A549 (cell line): ENCODE data around the gene SGTA. TPM values are rescaled to one million over a fixed set of nuclear protein-coding genes. Genes with fewer than 3 reads are reported as not detected.
A peak's percentile ranks its signal among the peaks of the same experiment; 100 is the strongest.

Experiments used
- ATAC-seq, 2 experiments: fragments of 200-7000 bp in 1 of 2; fragments of >200 bp in 1 of 2; cut with Nextera tagmentation in 1 of 2; cut with Tn5 transposase in 1 of 2; 3 replicates each; pipeline versions ENCODE4 v1.8.0 to v1.9.1; 2018 to 2020; ENCODE audit warnings: mild to moderate bottlenecking in 1 of 2, moderate library complexity in 1 of 2
- CTCF ChIA-PET: fragments of 300-600 bp; sonication (Branson Sonifier 250); formaldehyde crosslinking; extraction: SDS; loops from one replicate; lab custom pipeline; 2021; ENCODE audit warnings: antibody characterized with exemption, inconsistent platforms; lab: Yijun Ruan, JAX
- POLR2A ChIA-PET: fragments of 350-600 bp; formaldehyde crosslinking; extraction: SDS; loops from one replicate; lab custom pipeline; 2021; ENCODE audit warnings: antibody characterized with exemption, inconsistent platforms; lab: Yijun Ruan, JAX
- DNase-seq, 2 experiments: peaks; one replicate each; pipeline versions ENCODE4 v3.0.0 to v3.0.0-alpha.2; 2011 to 2016; ENCODE audit warnings: low read depth in 1 of 2, low spot score in 1 of 2
- FAIRE-seq: peaks from 2 replicates; lab custom pipeline; 2011; peaks lifted over from hg19 to GRCh38; lab: Jason Lieb, UNC
- H3K27ac ChIP-seq, 2 experiments: fragments of >200 bp; sonication (Bioruptor Twin); formaldehyde crosslinking; 3 replicates each; pipeline ENCODE4 v1.5.1; 2016 to 2017
- H3K4me1 ChIP-seq: fragments of >200 bp; sonication (Bioruptor Twin); formaldehyde crosslinking; 3 replicates; pipeline ENCODE4 v1.6.1; 2016
- H3K4me2 ChIP-seq: fragments of >200 bp; sonication (Bioruptor Twin); formaldehyde crosslinking; 3 replicates; pipeline ENCODE4 v1.6.1; 2016
- H3K4me3 ChIP-seq: fragments of >200 bp; sonication (Bioruptor Twin); formaldehyde crosslinking; 3 replicates; pipeline ENCODE4 v1.5.1; 2016
- H3K9me3 ChIP-seq: fragments of >200 bp; sonication (Bioruptor Twin); formaldehyde crosslinking; 3 replicates; pipeline ENCODE4 v1.6.1; 2016
- CBX2 ChIP-seq: fragments of 200-600 bp; sonication (generic); IDR thresholded peaks from 2 replicates; pipeline ENCODE4 v1.6.1; 2016; ENCODE audit warnings: low read depth, mild to moderate bottlenecking, borderline replicate concordance
- CHD2 ChIP-seq: fragments of 150-350 bp; IDR thresholded peaks from 2 replicates; pipeline ENCODE4 v1.6.1; 2014; ENCODE audit warnings: low read length; ENCODE audit not compliant: partially characterized antibody
- EHF ChIP-seq: fragments of 250-450 bp; sonication (Bioruptor Pico); IDR thresholded peaks from 2 replicates; pipeline ENCODE4 v1.5.0; 2020; ENCODE audit warnings: mild to moderate bottlenecking
- FOSB ChIP-seq: fragments of 250-450 bp; sonication (Bioruptor Pico); IDR thresholded peaks from 2 replicates; pipeline ENCODE4 v1.5.0; 2020; ENCODE audit warnings: mild to moderate bottlenecking, moderate library complexity
- FOSL2 ChIP-seq, 2 experiments: fragments of 450-650 bp in 1 of 2; fragments of >200 bp in 1 of 2; sonication (Bioruptor Twin) in 1 of 2; formaldehyde crosslinking; IDR thresholded peaks; 2 replicates each; pipeline versions ENCODE4 v1.5.0 to v1.6.1; 2016 to 2020; ENCODE audit warnings: mild to moderate bottlenecking in 1 of 2, moderate library complexity in 1 of 2
- FOXS1 ChIP-seq: fragments of 250-450 bp; sonication (Bioruptor Pico); IDR thresholded peaks from 2 replicates; pipeline ENCODE4 v1.5.0; 2020; ENCODE audit warnings: mild to moderate bottlenecking, moderate library complexity
- GATA3 ChIP-seq: IDR thresholded peaks from 2 replicates; pipeline ENCODE4 v1.6.1; 2012; ENCODE audit warnings: borderline replicate concordance
- HDAC2 ChIP-seq: fragments of 200-600 bp; sonication (generic); IDR thresholded peaks from 2 replicates; pipeline ENCODE4 v1.6.1; 2016
- HEYL ChIP-seq: fragments of 250-450 bp; sonication (Bioruptor Pico); IDR thresholded peaks from 2 replicates; pipeline ENCODE4 v1.8.0; 2021; ENCODE audit warnings: mild to moderate bottlenecking, moderate library complexity
- HOXA7 ChIP-seq: fragments of 250-450 bp; sonication (Bioruptor Pico); IDR thresholded peaks from 2 replicates; pipeline ENCODE4 v1.5.0; 2020; ENCODE audit warnings: mild to moderate bottlenecking, moderate library complexity
- JUNB ChIP-seq: fragments of >200 bp; sonication (Bioruptor Twin); formaldehyde crosslinking; IDR thresholded peaks from 2 replicates; pipeline ENCODE4 v1.6.1; 2016
- KDM5A ChIP-seq: fragments of 200-600 bp; sonication (generic); IDR thresholded peaks from 2 replicates; pipeline ENCODE4 v1.6.1; 2016; ENCODE audit warnings: antibody characterized with exemption, mild to moderate bottlenecking
- MAZ ChIP-seq: fragments of 150-350 bp; IDR thresholded peaks from 2 replicates; pipeline ENCODE4 v1.6.1; 2014; ENCODE audit warnings: antibody characterized with exemption, low read depth, low read length, borderline replicate concordance
- NR3C1 ChIP-seq: fragments of >200 bp; sonication (Bioruptor Twin); formaldehyde crosslinking; IDR thresholded peaks from 3 replicates; pipeline ENCODE4 v1.6.1; 2017
- RAD21 ChIP-seq, 2 experiments: fragments of >200 bp in 1 of 2; sonication (Bioruptor Twin) in 1 of 2; formaldehyde crosslinking in 1 of 2; IDR thresholded peaks in 1 of 2; conservative IDR thresholded peaks in 1 of 2; 2 replicates in 1 of 2; 3 replicates in 1 of 2; pipeline ENCODE4 v1.6.1; 2012 to 2018; ENCODE audit warnings: inconsistent platforms in 1 of 2
- RCOR1 ChIP-seq: fragments of 150-350 bp; IDR thresholded peaks from 2 replicates; pipeline ENCODE4 v1.6.1; 2014; ENCODE audit warnings: antibody characterized with exemption, low read length, low read depth
- TP53 ChIP-seq: fragments of 250-450 bp; sonication (Bioruptor Pico); IDR thresholded peaks from 2 replicates; pipeline ENCODE4 v1.5.0; 2021; ENCODE audit warnings: mild to moderate bottlenecking, moderate library complexity
- ZFP36 ChIP-seq: fragments of 450-650 bp; IDR thresholded peaks from 2 replicates; pipeline ENCODE4 v1.6.1; 2014; ENCODE audit warnings: borderline replicate concordance; ENCODE audit not compliant: partially characterized antibody
- WGBS: methylation state at CpG from one replicate; pipeline ENCODE4 v1.1.6; 2017; ENCODE audit errors: missing lambda C conversion rate; 5-methylcytosine and 5-hydroxymethylcytosine counted together
- polyA plus RNA-seq, 4 experiments: library from polyadenylated mRNA; depleted of rRNA in 3 of 4; stranded (reverse); fragments of >200 nt; fragmentation: RNase III in 1 of 4; extraction: RNeasy Plus Mini Kit Qiagen cat#74134 plus additional on column Dnase treatment in 1 of 4; gene quantifications; 2 replicates in 3 of 4; 3 replicates in 1 of 4; pipeline ENCODE4 v1.2.3, GENCODE V29; 2011 to 2017
- TF ChIP-seq, protein P1 (sequence below): fragments of >200 bp; sonication (Bioruptor Twin); formaldehyde crosslinking; IDR thresholded peaks from 3 replicates; pipeline ENCODE4 v1.5.1; 2016
- TF ChIP-seq, protein P2 (sequence below): fragments of >200 bp; sonication (Bioruptor Twin); formaldehyde crosslinking; IDR thresholded peaks from 2 replicates; pipeline ENCODE4 v1.6.1; 2016
- TF ChIP-seq, protein P3 (sequence below): fragments of 450-650 bp; IDR thresholded peaks from 2 replicates; pipeline ENCODE4 v1.6.1; 2014; ENCODE audit warnings: antibody characterized with exemption

SGTA gene
- polyA plus RNA-seq, 2 of the 4 experiments (the other 2 are of a cell fraction) = 39.1 to 48.0 TPM

DNA sequence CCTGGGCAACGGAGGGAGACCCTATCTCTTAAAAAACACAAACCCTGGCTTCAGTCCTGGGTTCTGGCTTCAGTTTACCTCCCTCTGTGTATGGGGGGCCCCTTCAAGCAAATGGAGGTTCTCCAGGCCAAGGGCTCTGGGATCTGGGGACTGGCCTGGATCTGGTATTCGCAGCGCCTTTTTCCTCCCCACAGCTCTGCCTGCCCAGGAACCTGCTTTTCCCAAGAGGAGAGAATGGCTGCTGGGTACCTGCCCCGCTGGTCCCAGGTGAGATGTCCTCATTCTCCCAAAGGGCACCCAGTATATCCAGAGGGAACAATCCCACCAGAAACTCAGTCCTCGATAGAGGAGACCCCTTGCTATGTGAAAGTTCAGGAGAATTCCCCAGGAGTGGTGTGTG lies 39.8 kb upstream of the SGTA start:
- H3K9me3 ChIP-seq = peaks cover 7% of the 10 kb centered on the region; the same call in 1 of the 3 replicates
- H3K4me3 ChIP-seq = no peak overlapping the region
- H3K27ac ChIP-seq = no peak overlapping the region
- ChIA-PET CTCF (interaction anchor here (1.4 to 1.7 kb wide), 2 partner anchors 26 to 174 kb away, joined by 3 to 4 read pairs; no protein-coding TSS in a partner anchor), POLR2A (no interaction called here)
- WGBS = 78% methylated on average over 3 of the region's 5 CpGs
- TF ChIP-seq KDM5A = no peak
- TF ChIP-seq RCOR1 = no peak
- no peak for TF ChIP-seq ZFP36
- no peak for TF ChIP-seq RAD21 (conservative IDR thresholded peaks at IDR 0.05 in 1 of 2, IDR thresholded peaks at IDR 0.05 in 1 of 2)
- no peak for TF ChIP-seq NR3C1
- no peak for TF ChIP-seq CBX2
- H3K4me2 ChIP-seq = no peak overlapping the region
- no peak for FAIRE-seq
- ATAC-seq = no peak
- no peak for DNase-seq
- H3K4me1 ChIP-seq = no peaks in the 10 kb centered on the region; the same call in 2 of the 3 replicates

DNA sequence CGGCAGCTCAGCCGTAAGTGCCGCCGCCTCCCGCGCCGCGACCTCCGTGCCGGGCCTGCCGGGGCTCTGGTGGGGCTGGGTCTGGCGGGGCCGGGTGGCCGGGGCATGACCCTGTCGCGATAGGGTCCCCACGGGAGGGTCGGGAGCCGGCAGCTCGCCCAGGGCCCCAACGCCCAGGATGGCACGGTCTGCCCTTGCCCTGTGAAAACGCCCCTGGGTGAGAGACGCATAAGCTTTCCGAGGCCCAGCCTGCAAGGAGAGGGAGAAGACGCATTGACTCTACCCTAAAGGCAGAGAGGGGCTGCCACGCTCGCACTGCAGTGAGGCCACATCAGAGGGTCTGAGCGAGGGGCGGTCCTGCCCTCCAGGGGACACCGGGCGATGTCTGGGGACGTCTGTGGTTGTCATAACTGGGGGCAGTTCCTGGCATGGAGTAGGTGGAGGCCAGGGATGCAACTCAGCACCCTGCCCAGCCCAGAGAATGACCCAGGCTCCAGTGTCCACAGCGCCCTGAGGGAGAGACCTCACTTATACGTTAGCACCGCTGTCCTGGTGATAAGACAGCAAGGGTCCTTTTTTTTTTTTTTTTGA lies 37.1 kb upstream of the SGTA start:
- H3K9me3 ChIP-seq = no peaks in the 10 kb centered on the region
- ChIA-PET CTCF (interaction anchor here (1.2 to 1.7 kb wide), 4 partner anchors 15 to 106 kb away, joined by 3 to 6 read pairs (median 4); partner anchors contain the start of gene THOP1), POLR2A (no interaction called here)
- H3K4me1 ChIP-seq = no peaks in the 10 kb centered on the region; the same call in 2 of the 3 replicates
- H3K4me2 ChIP-seq = peak overlapping the region; percentile 86
- 51% methylated on average over 3 of the region's 36 CpGs for WGBS
- ATAC-seq (peak; percentile 13 to 36; a peak in 3 of 6 replicates), FAIRE-seq (no peak), DNase-seq (no peak)
- no peak for TF ChIP-seq JUNB
- TF ChIP-seq, protein P1, sequence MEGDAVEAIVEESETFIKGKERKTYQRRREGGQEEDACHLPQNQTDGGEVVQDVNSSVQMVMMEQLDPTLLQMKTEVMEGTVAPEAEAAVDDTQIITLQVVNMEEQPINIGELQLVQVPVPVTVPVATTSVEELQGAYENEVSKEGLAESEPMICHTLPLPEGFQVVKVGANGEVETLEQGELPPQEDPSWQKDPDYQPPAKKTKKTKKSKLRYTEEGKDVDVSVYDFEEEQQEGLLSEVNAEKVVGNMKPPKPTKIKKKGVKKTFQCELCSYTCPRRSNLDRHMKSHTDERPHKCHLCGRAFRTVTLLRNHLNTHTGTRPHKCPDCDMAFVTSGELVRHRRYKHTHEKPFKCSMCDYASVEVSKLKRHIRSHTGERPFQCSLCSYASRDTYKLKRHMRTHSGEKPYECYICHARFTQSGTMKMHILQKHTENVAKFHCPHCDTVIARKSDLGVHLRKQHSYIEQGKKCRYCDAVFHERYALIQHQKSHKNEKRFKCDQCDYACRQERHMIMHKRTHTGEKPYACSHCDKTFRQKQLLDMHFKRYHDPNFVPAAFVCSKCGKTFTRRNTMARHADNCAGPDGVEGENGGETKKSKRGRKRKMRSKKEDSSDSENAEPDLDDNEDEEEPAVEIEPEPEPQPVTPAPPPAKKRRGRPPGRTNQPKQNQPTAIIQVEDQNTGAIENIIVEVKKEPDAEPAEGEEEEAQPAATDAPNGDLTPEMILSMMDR = no peak
- TF ChIP-seq EHF (CRISPR knock-in tag) = no peak
- no peak for TF ChIP-seq RAD21 (conservative IDR thresholded peaks at IDR 0.05 in 1 of 2, IDR thresholded peaks at IDR 0.05 in 1 of 2)
- TF ChIP-seq HDAC2 = no peak
- no peak for TF ChIP-seq TP53 (CRISPR knock-in tag)
- no peak for TF ChIP-seq CHD2
- TF ChIP-seq, protein P2, sequence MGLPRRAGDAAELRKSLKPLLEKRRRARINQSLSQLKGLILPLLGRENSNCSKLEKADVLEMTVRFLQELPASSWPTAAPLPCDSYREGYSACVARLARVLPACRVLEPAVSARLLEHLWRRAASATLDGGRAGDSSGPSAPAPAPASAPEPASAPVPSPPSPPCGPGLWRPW = no peak
- no peak for TF ChIP-seq HEYL
- no peak for TF ChIP-seq RCOR1
- no peak for TF ChIP-seq FOXS1
- TF ChIP-seq FOSB (CRISPR knock-in tag) = no peak
- TF ChIP-seq GATA3 = no peak
- no peak for TF ChIP-seq FOSL2 (IDR thresholded peaks at IDR 0.05)
- TF ChIP-seq FOSL2 (CRISPR knock-in tag; IDR thresholded peaks at IDR 0.05) = no peak
- TF ChIP-seq MAZ = no peak
- TF ChIP-seq, protein P3, sequence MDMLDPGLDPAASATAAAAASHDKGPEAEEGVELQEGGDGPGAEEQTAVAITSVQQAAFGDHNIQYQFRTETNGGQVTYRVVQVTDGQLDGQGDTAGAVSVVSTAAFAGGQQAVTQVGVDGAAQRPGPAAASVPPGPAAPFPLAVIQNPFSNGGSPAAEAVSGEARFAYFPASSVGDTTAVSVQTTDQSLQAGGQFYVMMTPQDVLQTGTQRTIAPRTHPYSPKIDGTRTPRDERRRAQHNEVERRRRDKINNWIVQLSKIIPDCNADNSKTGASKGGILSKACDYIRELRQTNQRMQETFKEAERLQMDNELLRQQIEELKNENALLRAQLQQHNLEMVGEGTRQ = no peak
- no peak for TF ChIP-seq HOXA7
- H3K4me3 ChIP-seq = peak overlapping the region; percentile 92
- H3K27ac ChIP-seq = peak overlapping the region; percentile 78 to 95
